GM12801 (cell line): ENCODE data around the gene SOX13.

ENCODE experiments used
- CTCF ChIP-seq: IDR thresholded peaks from one replicate; pipeline ENCODE4 v1.5.1; 2011; ENCODE audit warnings: control low read depth; ENCODE audit not compliant: insufficient read length; ENCODE audit errors: extremely low read depth

SOX13 gene

DNA sequence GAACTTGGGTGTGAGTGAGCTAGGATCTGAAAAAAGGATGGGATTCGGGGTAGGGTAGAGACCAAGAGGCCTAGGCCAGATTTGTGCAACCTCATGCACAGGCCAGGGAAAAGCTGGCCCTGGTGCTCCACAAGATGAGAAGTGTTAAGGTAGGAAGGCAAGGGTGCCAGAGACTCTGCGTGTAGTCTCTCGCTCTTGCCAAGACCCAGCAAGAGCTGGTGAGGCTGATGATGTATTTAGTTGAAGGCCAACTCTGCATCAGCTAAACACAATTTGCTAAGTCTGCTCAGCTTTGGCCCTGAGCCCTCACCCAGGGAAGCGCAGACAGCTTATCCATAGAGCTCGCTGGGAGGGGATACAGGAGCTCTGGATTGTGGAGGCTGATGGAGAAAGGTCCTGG, 26.6 kb upstream of the SOX13 start:
- TF ChIP-seq CTCF, result no peak

GRCh38 chr1:204051258-204051657, 21.7 kb upstream of the SOX13 start:
- no peak for TF ChIP-seq CTCF

- no peak for TF ChIP-seq CTCF
These were observed 21.2 kb upstream of the SOX13 start for GRCh38 chr1:204051718-204052117.

DNA sequence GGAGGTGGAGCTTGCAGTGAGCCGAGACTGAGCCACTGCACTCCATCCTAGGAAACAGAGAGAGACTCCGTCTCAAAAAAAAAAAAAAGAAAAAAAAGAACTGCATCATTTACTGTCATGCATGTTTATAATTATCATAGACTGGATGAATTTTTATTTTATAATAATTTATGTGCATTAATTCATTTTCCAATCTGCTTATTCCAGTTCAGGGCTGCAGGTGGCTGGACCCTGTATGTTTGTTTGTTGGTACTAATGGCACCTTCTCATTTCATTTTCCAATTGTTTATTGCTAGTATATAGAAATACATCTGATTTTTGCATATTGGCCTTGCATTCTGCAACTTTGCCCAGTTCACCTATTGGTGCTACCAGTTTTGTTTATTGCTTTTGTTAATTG, 19.0 kb upstream of the SOX13 start:
- no peak for TF ChIP-seq CTCF

DNA sequence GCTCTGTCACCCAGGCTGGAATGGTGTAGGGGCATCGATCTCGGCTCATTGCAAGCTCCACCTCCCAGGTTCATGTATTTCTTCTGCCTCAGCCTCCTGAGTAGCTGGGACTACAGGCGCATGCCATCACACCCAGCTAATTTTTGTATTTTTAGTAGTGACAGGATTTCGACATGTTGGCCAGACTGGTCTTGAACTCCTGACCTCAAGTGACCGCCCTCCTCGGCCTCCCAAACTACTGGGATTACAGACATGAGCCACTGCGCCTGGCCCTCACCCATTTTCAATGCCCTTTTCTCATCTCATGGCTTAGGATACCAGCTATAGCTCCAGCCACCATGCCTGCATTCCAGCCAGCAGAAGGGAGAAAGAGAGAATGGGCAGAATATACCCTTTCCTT, 12.9 kb upstream of the SOX13 start:
- no peak for TF ChIP-seq CTCF

DNA sequence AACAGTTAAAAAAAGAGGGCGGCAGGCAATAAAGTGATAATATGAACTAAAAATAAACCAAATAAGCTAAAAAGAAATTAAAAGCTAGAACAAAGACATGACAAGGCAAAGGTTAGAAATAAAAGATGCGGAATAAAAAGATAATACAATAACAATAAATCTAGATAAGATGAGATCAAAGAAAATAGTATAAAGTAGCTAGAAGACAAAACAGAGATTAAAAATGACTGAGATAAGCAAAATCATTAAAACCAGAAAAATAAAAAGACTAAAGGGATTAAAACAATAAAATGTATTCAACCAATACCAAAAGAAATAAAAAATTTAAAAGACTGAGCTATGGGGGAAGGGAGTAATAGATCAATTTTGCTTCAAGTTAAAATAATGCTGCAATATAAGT, 10.8 kb upstream of the SOX13 start:
- no peak for TF ChIP-seq CTCF

DNA sequence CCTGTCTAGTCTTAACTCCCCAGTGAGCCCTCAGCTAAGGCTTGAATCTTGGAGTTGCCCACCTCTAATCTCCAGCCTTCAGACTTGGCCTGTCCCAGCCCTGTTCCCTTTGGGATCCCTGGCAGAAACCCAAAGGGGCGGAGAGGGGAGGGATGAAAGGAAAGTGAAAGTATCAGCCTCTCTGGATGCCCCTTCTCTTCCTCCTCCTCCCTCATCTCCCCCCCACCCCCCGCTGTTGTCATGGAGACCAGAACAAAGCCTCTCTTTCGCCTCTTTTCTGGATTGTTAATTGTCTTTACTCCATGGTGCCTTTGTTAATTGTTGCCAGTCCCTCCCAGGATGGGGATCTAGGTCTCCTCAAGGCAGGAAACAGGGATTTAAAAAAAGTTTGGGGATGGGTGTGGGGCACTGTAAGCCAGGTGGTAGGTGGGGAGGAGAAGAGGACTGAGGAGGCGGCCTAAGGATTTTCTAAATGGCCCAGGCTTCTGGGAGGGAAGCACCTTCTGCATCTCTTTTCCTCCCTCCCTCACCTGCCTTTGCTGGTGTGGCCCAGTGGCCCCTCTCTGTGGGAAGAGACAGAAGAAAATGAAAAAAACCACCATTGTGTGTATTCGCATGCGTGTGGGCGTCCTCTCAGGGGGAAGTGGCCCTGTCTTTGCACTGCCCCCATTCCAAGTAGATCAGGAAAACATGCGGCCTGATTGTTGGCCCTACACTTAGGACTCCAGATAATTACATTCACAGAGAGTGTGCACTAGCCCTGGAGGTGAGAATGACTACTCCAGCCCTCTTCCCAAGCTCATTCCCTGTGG, 7.5 kb upstream of the SOX13 start:
- no peak for TF ChIP-seq CTCF
